Pancreas (tissue), 10 donors: ENCODE data around the gene ANO4. TPM values are rescaled to one million over a fixed set of nuclear protein-coding genes. Genes with fewer than 3 reads are reported as not detected.

Experiments
- ATAC-seq, 4 donors: fragments of 200-7000 bp; cut with Tn5 transposase; one replicate each; pipeline versions ENCODE4 v1.8.0 to v1.9.1; 2020; ENCODE audit warnings: mild to moderate bottlenecking in 4 of 4, moderate library complexity in 4 of 4
- DNase-seq, 6 donors: peaks; one replicate each; pipeline ENCODE4 v3.0.0-alpha.2; 2020
- FAIRE-seq: peaks from 2 replicates; lab custom pipeline; 2012; peaks lifted over from hg19 to GRCh38; lab: Jason Lieb, UNC
- H3K27ac ChIP-seq, 4 donors: fragments of 200-600 bp; sonication (generic); 1 replicate in 3 of 4; 2 replicates in 1 of 4; pipeline versions ENCODE4 v1.5.0 to v1.8.0; 2020
- H3K27me3 ChIP-seq, 4 donors: fragments of 200-600 bp; one replicate each; pipeline ENCODE4 v1.8.0; 2021
- H3K36me3 ChIP-seq, 3 donors: fragments of 200-600 bp; sonication (generic) in 1 of 3; one replicate each; pipeline versions ENCODE4 v1.5.0 to v1.8.0; 2020 to 2021
- H3K4me1 ChIP-seq, 3 donors: fragments of 200-600 bp; one replicate each; pipeline ENCODE4 v1.8.0; 2021
- H3K4me3 ChIP-seq, 4 donors: fragments of 200-600 bp; sonication (generic) in 2 of 4; one replicate each; pipeline versions ENCODE4 v1.5.0 to v1.8.0; 2020 to 2021
- H3K9me3 ChIP-seq, 4 donors: fragments of 200-600 bp; one replicate each; pipeline ENCODE4 v1.8.0; 2021
- WGBS, 2 donors: extraction: QIAGEN DNeasy Blood & Tissue Kit; methylation state at CpG; one replicate each; pipeline ENCODE4 v1.1.7; 2013; 5-methylcytosine and 5-hydroxymethylcytosine counted together
- intact Hi-C, 3 donors: fragments of 100-400 bp; cut with DNase I; formaldehyde crosslinking; loops; one replicate each; pipeline versions ENCODE4 v1.11.1 to v1.14.2; 2022
- polyA plus RNA-seq, 2 donors: library from polyadenylated mRNA; stranded (reverse); fragments of 200-250 nt; gene quantifications; one replicate each; pipeline ENCODE4 v1.2.3, GENCODE V29; 2013
- total RNA-seq, 6 donors: library from RNA; stranded (reverse); fragmentation: NEBNext Ultra II Directional in 4 of 6; extraction: Animal tissue kit (Norgen Biotek cat#: 25700) in 4 of 6; gene quantifications; one replicate each; pipeline versions ENCODE4 v1.2.1 to v1.2.4, GENCODE V29; 2021 to 2023
- TF ChIP-seq, protein P1 (sequence below), 4 donors: fragments of 200-600 bp; sonication (generic) in 3 of 4; IDR thresholded peaks; one replicate each; pipeline versions ENCODE4 v1.5.0 to v1.8.0; 2021; ENCODE audit warnings: antibody characterized with exemption in 4 of 4
- donor health status: healthy with polysubstance abuse.
- donor health status: DM: no; HTN: no; CAD: no; lungs with moderate emphysema.
- donor health status: DM: no; HTN: no; CAD: no.
- donor health status: control.
- donor health status: control.
- donor health status: Bipolar disorder and iron deficiency.
- donor health status: DM: yes; HTN: yes; CAD: no.
- donor health status: DM: no; HTN: no; CAD: no.
- donor health status: DM: no; HTN: no; CAD: no.
- donor health status: DM: yes; HTN: yes; CAD: no.

ANO4 gene
- total and polyA plus RNA-seq, 8 donors = 0.14 to 2.1 (median 0.28) TPM; not detected in 1

DNA sequence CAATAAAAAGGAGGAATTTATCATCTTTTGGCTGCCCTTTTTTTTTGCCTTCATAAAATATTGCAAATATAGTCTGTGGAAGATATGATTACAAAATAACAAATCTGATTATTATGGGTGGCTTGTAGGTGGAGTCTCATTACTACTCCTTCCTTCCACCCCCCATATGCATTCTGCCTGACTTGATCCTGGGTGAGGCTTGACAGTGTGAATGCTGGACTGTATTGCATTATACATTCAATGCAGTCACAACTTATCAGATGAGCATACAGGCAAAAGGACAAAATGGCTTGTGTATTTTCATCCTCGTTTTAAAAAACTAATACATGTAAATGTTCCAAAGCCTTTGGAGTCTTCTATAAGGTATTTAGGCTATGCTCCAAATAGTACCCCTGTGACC, 186.3 kb downstream of the ANO4 start:
- no peak for ATAC-seq
- FAIRE-seq = no peak
- Histone ChIP-seq H3K4me3 (no peak overlapping the region), H3K9me3 (no peaks in the 10 kb centered on the region), H3K27me3 (no peaks in the 10 kb centered on the region), H3K36me3 (no peaks in the 10 kb centered on the region), H3K4me1 (no peaks in the 10 kb centered on the region), H3K27ac (no peak overlapping the region)
- WGBS, 2 donors = 40 to 50% methylated on average over 1 of the region's 1 CpG
- TF ChIP-seq, protein P1, sequence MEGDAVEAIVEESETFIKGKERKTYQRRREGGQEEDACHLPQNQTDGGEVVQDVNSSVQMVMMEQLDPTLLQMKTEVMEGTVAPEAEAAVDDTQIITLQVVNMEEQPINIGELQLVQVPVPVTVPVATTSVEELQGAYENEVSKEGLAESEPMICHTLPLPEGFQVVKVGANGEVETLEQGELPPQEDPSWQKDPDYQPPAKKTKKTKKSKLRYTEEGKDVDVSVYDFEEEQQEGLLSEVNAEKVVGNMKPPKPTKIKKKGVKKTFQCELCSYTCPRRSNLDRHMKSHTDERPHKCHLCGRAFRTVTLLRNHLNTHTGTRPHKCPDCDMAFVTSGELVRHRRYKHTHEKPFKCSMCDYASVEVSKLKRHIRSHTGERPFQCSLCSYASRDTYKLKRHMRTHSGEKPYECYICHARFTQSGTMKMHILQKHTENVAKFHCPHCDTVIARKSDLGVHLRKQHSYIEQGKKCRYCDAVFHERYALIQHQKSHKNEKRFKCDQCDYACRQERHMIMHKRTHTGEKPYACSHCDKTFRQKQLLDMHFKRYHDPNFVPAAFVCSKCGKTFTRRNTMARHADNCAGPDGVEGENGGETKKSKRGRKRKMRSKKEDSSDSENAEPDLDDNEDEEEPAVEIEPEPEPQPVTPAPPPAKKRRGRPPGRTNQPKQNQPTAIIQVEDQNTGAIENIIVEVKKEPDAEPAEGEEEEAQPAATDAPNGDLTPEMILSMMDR (IDR thresholded peaks at IDR 0.05) = no peak
- DNase-seq = no peak
- intact Hi-C loops = no loop called here

DNA sequence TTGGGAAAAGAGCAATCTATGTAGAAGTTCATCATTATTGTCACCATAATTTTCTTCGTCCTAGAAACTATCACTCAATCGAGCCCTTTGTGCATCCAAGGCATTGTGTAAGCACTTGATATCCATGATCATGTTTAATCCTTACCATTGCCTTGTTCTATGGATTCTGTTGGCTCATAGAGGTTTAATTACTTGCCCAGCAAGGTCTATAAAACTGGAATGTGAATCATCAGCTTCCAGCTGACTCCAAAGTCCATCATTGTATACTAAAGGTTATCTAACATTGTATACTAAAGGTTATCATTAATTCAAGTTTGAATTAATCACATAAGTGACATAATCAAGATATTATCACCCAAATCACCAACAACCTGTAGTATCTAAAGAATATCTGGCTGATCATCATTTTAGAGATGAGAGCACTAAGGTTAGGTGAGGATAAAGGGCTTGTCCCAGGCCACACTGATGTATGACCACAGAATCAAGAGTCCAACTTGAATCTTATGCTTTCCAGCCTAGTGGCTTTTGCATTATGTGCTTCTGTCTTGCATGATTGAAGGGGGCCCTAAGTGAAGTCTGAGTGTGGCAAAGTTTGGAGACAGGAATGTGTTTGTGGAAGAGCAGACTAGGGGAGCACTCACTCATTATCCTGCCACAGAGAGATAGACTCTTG, 188.1 kb downstream of the ANO4 start:
- DNase-seq = no peak
- no peak overlapping the region for H3K4me3 ChIP-seq
- no peaks in the 10 kb centered on the region for H3K4me1 ChIP-seq
- intact Hi-C loops = no loop called here
- H3K36me3 ChIP-seq = no peaks in the 10 kb centered on the region
- TF ChIP-seq, protein P1 (IDR thresholded peaks at IDR 0.05) = no peak
- ATAC-seq = no peak
- WGBS, 2 donors = 75 to 86% methylated on average over 2 of the region's 2 CpGs
- no peak for FAIRE-seq
- H3K27me3 ChIP-seq = no peaks in the 10 kb centered on the region
- no peak overlapping the region for H3K27ac ChIP-seq
- no peaks in the 10 kb centered on the region for H3K9me3 ChIP-seq

DNA sequence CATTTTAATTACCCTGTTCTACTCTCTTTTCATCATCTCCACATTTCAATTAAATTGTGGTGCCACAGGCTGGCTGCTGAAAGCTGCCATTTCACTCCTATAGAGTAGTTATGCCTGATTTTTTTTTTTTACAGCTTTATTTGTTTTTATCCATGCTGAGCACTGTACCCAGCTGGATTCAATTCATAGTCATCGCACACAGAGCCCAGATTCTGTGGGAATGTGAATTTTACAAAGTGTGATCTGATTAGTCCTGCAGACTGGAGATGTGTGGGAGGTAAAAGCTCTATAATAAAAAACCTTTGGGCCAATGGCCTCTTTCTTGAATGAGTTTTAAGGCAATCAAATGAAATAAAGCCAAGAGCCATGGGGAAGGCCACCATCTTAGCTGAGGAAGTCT, 190.2 kb downstream of the ANO4 start:
- Histone ChIP-seq H3K4me1 (no peaks in the 10 kb centered on the region), H3K27me3 (no peaks in the 10 kb centered on the region), H3K27ac (no peak overlapping the region), H3K9me3 (no peaks in the 10 kb centered on the region), H3K36me3 (no peaks in the 10 kb centered on the region), H3K4me3 (no peak overlapping the region)
- intact Hi-C loops = no loop called here
- DNase-seq = no peak
- TF ChIP-seq, protein P1 (IDR thresholded peaks at IDR 0.05) = no peak
- FAIRE-seq = no peak
- no peak for ATAC-seq
- WGBS, 2 donors = 69 to 76% methylated on average over 1 of the region's 1 CpG

DNA sequence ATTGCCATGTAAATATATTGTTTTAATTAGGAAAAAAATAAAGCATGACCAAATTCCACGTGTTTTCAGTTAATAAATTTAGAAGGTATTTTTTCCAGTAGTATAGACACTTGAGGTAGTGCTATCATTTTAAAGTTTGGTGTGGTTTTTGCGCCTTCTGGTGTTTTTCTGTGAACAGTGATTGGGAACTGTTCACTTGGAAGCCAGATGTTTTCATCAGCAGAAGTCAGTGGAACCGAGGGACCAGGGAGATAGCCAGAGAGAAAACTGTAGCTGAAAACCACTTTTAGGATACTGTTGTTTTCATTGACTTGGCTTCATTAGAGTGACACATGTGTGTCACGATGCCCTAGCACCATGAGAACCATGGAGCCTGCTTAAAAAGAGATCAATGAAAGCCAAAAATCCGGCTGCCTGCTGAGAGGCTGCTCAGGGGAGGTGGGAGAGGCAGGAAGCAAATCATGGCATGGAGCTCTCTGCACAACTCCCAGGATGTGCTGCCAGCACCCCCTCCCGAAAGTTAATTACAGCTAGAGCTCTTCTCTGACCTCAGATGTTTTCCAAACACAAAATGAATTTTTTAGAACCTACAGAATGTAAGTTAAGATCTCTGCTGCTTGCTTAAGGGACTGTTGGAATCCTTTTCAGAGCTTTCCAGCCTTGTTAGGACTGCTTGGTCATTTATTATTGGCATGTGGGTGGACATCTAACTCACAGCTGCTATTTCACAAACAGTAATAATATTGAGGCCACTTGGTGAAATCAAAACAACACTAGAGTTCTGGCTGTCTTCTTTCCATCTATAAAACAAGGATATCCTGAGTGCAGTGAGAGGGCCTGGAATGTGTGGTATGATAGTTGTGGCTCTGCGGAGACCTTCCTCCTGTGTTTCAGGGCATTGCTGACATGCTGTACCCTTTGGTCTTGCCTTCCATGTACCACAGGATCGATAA, 192.3 kb downstream of the ANO4 start:
- H3K27ac ChIP-seq = no peak overlapping the region
- no peak for FAIRE-seq
- WGBS, 2 donors = 58 to 60% methylated on average over 8 of the region's 8 CpGs

More for the DNA sequence above, 192.3 kb downstream of the ANO4 start:
- TF ChIP-seq, protein P1 (IDR thresholded peaks at IDR 0.05) = no peak
- H3K36me3 ChIP-seq = no peaks in the 10 kb centered on the region
- H3K9me3 ChIP-seq = no peaks in the 10 kb centered on the region
- no peak overlapping the region for H3K4me3 ChIP-seq
- no peaks in the 10 kb centered on the region for H3K4me1 ChIP-seq
- intact Hi-C loops = no loop called here
- H3K27me3 ChIP-seq = no peaks in the 10 kb centered on the region
- DNase-seq (no peak), ATAC-seq (peak in 2 of 4 donors; percentile 14 to 42)
